Mononuclear cell (primary cell): Measurements from ENCODE around the gene PDE4D. TPM values are rescaled to one million over a fixed set of nuclear protein-coding genes. Genes with fewer than 3 reads are reported as not detected.

Source experiments
- H3K27me3 ChIP-seq: 2 replicates; pipeline ENCODE4 v1.6.0; 2011; ENCODE audit warnings: low read length, control low read depth; ENCODE audit not compliant: insufficient read depth
- H3K4me1 ChIP-seq: 2 replicates; pipeline ENCODE4 v1.5.1; 2011; ENCODE audit warnings: mild to moderate bottlenecking, low read length, control low read depth; ENCODE audit not compliant: insufficient read depth
- H3K4me3 ChIP-seq: 2 replicates; pipeline ENCODE4 v1.5.1; 2011; ENCODE audit warnings: mild to moderate bottlenecking, low read length, moderate library complexity
- H3K9me3 ChIP-seq: 2 replicates; pipeline ENCODE4 v1.5.1; 2011; ENCODE audit warnings: low read depth, mild to moderate bottlenecking, control low read depth, low read length
- total RNA-seq: library from RNA; depleted of rRNA; stranded (reverse); fragments of >200 nt; gene quantifications from one replicate; pipeline ENCODE4 v1.2.3, GENCODE V29; 2012

PDE4D gene
- total RNA-seq, 1 donor = 171 TPM

DNA sequence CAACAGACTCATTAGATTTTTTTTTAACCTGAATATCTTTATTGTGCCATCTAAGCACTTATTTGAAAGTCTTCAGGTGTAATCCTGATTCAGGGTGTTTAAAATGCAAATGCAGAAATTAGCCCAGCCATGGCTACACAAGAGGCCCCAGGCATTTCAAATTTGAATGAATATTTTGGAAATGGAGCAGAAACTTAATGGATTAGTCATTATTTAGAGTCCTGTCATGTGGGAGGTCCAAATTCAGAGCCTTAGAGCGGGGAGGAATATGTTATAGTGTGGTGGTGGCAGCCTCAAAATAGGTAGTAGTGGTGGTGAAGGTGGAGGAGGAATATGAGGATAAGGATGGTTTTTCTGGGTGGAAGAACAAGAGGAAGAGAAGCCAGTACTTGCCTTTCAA, 743.7 kb downstream of the PDE4D start:
- Histone ChIP-seq H3K9me3 (no peaks in the 10 kb centered on the region), H3K4me1 (peaks cover 5% of the 10 kb centered on the region), H3K4me3 (no peak overlapping the region), H3K27me3 (no peaks in the 10 kb centered on the region)

DNA sequence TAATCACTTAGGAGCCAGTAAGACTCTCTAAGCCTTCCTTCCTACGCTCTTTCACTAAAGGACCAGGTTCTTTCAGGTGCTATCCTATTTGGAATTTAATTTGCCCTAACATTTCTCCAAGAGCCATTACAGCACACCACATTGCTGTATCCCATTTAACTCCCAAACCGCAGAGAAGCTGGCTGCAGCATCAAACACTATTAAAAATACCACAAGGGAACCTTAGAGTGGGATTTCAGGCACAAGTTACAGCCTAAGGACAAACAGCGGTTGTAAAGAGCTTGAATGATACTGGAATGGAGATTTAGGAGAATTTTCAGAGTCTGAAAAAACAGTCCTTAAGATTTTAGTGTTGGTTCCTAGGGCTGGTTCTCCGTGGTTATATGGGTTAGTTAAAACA, 744.3 kb downstream of the PDE4D start:
- H3K4me3 ChIP-seq = no peak overlapping the region
- H3K27me3 ChIP-seq = no peaks in the 10 kb centered on the region
- H3K4me1 ChIP-seq = peaks cover 5% of the 10 kb centered on the region
- H3K9me3 ChIP-seq = no peaks in the 10 kb centered on the region

DNA sequence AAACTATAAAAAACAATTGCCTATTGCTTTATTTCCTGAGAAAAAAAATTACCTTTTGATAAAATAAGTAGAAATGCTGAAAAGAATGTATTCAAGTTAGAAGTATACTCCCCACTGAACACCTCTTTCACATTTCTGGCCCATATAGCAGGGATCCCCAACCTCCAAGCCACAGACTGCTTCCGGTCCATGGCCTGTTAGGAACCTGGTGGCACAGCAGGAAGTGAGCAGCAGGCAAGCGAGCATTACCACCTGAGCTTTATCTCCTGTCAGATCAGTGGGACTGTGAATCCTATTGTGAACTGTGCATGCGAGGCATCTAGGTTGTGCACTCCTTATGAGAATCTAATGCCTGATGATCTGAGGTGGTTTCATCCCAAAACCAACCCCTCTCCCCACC, 746.8 kb downstream of the PDE4D start:
- no peaks in the 10 kb centered on the region for H3K9me3 ChIP-seq
- no peak overlapping the region for H3K4me3 ChIP-seq
- no peaks in the 10 kb centered on the region for H3K4me1 ChIP-seq
- no peaks in the 10 kb centered on the region for H3K27me3 ChIP-seq

DNA sequence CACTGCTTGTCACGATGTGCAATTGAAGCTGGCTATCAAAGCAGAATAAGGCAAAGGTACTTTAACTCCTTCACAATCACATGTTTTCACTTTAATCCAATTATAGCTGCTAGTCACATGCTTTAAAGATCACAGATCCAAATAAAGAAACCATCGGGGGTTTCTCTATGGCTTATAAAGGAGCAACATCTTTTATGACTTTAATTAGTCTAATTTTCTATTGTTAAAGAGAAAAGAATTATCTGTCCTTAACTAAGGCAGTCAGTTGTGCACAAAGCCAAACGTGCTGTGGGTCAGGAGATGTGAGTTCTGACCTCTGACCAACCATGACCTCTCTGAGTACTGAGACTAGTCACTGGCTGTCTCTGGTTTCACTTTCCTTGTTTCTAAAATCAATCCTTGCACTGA, 749.6 kb downstream of the PDE4D start:
- no peaks in the 10 kb centered on the region for H3K27me3 ChIP-seq
- no peaks in the 10 kb centered on the region for H3K9me3 ChIP-seq
- no peak overlapping the region for H3K4me3 ChIP-seq
- H3K4me1 ChIP-seq = no peaks in the 10 kb centered on the region

DNA sequence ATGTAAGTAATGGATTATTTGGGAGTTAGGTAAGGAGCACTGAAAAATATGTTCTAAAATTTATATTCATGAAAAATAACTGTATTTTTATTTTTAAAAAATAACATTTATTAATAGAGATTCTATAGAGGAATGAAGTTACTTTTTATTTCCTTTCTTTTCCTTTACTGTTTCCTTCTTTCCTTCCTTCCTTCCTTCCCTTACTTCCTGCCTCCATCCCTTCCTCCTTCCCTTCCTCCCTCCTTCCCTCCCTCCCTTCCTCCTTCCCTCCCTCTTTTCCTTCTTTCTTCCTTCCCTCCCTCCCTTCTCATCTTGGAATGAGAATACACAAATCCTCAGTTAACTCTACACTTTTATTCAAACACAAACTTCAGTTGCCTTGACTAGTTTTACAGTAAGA, 750.6 kb downstream of the PDE4D start:
- Histone ChIP-seq H3K27me3 (no peaks in the 10 kb centered on the region), H3K4me1 (no peaks in the 10 kb centered on the region), H3K4me3 (no peak overlapping the region), H3K9me3 (no peaks in the 10 kb centered on the region)

DNA sequence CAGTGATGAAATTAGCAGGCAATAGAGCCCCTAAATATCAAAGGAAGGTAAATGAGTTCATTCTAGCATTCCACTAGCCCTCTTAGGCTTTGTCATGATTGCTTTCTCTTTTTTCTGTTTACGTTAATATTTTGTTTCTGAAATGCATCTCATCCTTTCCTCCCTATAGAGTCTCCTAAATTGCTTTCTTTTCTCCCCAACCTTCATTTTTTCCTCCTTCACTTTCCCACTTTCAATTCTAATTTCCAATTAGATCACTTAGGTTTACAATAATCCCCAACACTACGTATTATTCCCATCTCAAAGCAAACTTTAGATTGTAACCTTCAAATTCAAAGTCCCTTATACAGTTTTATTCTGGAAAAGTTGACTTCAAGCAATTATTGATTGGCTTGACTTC, 751.4 kb downstream of the PDE4D start:
- no peaks in the 10 kb centered on the region for H3K9me3 ChIP-seq
- H3K4me3 ChIP-seq = no peak overlapping the region
- H3K27me3 ChIP-seq = no peaks in the 10 kb centered on the region
- H3K4me1 ChIP-seq = no peaks in the 10 kb centered on the region

DNA sequence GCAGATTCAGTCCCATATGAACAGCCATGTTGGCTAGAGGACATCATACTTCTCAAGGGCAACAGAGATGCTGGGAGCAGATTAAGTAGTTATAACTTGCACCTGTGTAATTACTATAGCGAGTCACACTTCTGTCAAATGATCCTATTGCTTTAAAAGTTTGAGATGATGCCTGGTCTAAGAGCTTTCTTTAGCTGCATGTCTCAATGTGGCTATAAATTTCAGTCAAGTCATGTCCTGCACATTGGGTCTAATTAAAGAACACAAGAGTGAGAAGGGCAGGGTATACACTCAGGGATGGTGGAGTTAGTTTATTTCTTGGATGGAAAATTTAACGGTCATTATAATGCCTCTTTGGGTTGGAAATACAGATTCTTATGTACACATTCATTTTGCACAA, 753.4 kb downstream of the PDE4D start:
- Histone ChIP-seq H3K4me3 (no peak overlapping the region), H3K9me3 (no peaks in the 10 kb centered on the region), H3K4me1 (no peaks in the 10 kb centered on the region), H3K27me3 (no peaks in the 10 kb centered on the region)

DNA sequence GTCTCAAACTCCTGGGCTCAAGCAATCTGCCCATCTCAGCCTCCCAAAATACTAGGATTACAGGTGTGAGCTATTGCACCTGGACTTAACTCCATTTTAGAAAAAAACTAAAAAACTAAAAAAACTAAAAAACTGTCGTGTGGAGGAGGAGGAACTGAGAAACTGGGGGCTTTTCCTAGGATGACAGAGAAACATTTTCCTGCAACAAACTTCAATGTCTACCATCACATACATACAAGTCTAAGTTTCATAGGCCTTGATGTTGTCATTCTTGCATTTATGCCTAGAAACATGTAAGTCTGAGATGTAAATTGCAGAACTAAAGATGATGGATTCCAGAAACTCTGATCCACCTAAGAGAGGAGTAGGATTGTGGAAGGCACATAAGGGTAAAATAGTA, 753.8 kb downstream of the PDE4D start:
- no peaks in the 10 kb centered on the region for H3K27me3 ChIP-seq
- H3K9me3 ChIP-seq = no peaks in the 10 kb centered on the region

DNA sequence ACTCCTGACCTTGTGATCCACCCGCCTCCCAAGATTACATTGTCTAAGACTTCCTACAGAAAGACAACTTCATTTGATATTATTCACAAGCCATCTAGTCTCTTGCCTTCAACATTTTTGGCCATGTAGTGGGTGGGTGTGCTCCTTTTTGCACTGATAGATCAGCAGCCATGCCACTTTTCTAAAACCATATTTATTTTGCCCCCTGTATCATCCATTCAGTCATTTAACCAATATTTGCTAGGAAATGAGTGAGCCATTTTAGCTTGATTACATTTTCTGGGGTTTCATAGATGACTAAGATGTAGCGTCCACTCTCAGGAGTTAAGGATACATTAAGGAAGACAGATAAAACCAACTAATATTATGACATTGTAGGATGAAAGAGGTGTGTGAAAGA, 755.0 kb downstream of the PDE4D start:
- H3K4me3 ChIP-seq = no peak overlapping the region
- no peaks in the 10 kb centered on the region for H3K9me3 ChIP-seq
- no peaks in the 10 kb centered on the region for H3K4me1 ChIP-seq
- H3K27me3 ChIP-seq = no peaks in the 10 kb centered on the region

More for the DNA sequence above, 753.8 kb downstream of the PDE4D start:
- Histone ChIP-seq H3K4me1 (no peaks in the 10 kb centered on the region), H3K4me3 (no peak overlapping the region)

DNA sequence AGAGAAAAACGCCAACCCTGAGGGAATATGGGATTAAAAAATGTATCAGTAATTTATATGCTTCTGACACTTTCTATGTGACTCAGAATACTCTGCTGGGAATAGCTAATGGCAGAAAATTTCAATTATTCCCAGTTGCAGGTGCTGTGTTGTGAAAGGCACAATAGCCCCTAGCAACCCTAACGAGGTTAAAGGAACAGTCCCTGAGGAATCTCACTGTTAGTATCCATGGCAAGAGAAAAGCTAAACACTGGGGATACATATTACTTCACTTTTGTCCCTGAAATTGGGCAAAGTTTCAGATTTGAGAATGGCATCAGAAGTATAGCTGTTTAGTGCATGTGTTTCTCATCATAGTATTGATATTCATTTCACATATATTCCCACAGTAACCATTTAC, 755.7 kb downstream of the PDE4D start:
- no peak overlapping the region for H3K4me3 ChIP-seq
- no peaks in the 10 kb centered on the region for H3K27me3 ChIP-seq
- H3K4me1 ChIP-seq = no peaks in the 10 kb centered on the region
- no peaks in the 10 kb centered on the region for H3K9me3 ChIP-seq

DNA sequence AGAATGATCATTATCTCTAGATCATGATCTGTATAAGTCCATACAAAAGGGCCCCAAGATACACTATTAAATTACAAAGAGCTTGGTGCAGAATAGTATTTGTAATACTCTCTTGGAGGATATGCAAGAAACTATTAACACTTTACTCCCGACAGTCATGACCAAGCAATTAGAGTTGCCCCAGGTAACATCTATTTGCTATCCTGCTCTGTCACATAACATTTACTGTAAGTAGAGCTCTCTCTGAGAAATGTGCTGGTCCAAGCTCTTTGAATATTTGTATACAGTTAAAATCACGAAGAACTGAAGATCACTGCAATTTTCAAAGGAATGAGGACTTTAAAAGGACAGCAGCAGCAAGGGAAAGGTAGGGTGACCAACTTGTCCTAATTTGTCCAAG, 757.0 kb downstream of the PDE4D start:
- Histone ChIP-seq H3K27me3 (no peaks in the 10 kb centered on the region), H3K4me1 (no peaks in the 10 kb centered on the region), H3K4me3 (no peak overlapping the region), H3K9me3 (no peaks in the 10 kb centered on the region)

DNA sequence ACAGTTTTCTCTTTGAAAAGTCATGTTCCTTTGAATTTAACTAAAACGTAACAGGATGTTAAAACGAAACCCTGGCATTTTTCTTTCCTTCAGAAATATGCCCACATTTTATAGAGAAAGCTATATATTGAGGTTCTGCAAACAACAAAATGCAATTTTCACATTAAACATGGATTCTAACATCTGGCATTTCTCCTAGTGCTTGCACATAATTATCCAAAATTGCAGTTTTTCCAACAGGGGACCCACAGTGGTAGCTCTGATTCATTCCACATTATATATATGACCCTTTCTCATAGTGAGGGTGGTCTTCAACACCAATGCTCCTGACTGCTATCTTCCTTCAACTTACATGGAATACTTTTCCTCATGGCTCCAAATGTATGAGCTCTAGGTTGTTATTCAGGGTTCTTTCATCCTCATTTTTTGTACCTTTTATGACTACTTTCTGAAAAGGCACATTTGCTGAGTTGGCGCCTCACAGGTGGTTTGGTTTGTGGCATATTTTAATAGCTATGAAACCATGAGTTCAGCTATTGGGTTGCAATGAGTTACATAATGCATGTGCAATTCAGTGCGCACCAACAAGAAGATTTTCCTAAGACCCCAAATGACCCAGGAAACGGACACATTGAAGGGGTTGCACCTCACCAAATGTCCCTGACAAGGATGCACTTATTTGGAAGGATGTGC, 758.9 kb downstream of the PDE4D start:
- no peaks in the 10 kb centered on the region for H3K9me3 ChIP-seq
- H3K4me3 ChIP-seq = no peak overlapping the region
- no peaks in the 10 kb centered on the region for H3K27me3 ChIP-seq

DNA sequence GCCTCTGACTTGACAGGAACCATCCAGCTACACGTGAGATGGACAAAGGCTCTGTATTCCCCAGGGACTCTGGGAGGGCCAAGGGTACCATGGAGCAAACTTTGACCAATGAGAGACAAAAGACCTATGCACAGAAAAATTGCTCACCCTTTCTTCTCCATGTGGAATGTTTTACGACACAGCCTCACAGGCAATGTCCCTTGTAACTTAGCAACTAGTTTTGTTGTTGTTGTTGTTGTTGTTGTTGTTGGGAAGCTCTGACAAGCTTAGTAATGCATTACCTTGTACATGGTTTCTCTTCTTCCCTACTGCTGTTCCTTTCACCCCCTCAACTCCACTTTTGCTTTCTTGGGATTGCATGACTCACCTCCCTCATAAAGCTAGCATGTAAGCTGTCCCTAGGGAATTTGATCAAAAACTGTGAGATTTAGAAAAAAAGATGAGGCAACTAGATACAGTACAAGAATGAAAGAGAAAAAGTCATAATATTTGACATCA, 759.7 kb downstream of the PDE4D start:
- no peak overlapping the region for H3K4me3 ChIP-seq
- H3K4me1 ChIP-seq = no peaks in the 10 kb centered on the region
- H3K27me3 ChIP-seq = no peaks in the 10 kb centered on the region
- no peaks in the 10 kb centered on the region for H3K9me3 ChIP-seq

More for the DNA sequence above, 758.9 kb downstream of the PDE4D start:
- H3K4me1 ChIP-seq = no peaks in the 10 kb centered on the region

DNA sequence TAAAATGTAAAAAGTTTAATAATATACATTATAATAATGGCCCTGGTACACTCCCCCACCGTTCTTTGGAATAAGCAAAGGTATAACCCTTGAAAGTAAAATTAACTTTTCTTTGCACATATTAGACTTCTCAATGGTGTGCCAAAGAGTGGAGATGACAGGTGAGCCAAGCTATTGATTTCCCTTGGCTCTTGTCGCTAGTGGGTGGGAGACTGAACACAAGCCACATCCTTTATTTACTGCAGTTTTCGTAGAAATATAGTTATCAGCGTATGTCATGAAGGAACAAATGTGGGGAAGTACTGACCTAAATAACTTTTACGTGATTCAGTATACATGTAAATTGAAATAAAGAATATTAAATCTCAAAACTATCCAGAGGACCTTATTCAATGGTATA, 761.4 kb downstream of the PDE4D start:
- Histone ChIP-seq H3K9me3 (no peaks in the 10 kb centered on the region), H3K4me3 (no peak overlapping the region), H3K4me1 (peaks cover 7% of the 10 kb centered on the region), H3K27me3 (no peaks in the 10 kb centered on the region)

DNA sequence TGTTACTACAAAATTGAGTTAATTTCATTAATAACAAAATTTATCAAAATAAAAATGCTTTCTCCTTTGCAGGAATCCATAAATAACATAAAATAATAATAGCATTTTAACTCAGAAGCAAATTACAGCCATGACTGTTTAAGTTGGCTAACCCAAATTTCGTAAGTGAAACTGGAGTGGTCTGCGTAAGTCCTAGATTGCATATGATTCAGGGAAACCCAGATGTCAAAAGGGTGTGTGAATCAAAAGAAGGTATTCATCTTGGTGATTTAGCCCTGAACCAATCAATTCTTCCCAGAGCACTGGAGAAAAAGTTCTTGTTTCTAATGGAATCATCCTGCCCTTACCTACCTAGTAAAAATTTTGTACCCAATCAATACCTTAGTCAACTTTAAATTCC, 763.1 kb downstream of the PDE4D start:
- H3K4me1 ChIP-seq = peaks cover 20% of the 10 kb centered on the region
- H3K4me3 ChIP-seq = no peak overlapping the region
- no peaks in the 10 kb centered on the region for H3K27me3 ChIP-seq
- no peaks in the 10 kb centered on the region for H3K9me3 ChIP-seq

DNA sequence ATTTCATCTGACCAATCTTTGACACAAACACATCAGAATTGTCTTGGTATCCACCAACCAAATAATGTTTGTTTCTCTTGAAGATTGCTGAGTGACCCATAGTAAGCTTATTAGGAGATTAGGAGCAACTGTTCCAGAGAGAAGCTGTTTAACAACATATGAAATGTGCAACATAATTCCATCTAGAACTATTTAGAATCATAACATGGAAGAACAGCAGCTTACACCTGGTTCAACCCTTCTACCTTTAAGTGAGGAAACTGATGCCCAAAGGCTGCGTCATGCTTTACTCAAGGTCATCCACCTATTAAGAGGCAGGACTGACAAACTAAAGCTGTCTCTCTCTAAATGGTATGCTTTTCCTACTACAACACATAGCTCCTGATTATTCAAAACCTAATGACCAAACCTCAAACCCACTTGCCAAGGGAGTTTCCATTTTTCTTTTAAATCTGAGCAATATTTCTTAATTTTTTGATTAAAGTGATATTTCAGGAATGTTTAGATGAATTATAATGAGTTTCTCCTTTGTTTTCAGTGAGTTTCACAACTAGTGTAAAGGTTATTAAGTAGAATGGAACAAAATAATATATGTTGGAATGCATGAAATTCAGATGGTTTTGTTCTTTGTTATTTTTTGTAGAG, 764.8 kb downstream of the PDE4D start:
- Histone ChIP-seq H3K4me1 (peaks cover 30% of the 10 kb centered on the region), H3K4me3 (no peak overlapping the region)

More for the DNA sequence above, 764.8 kb downstream of the PDE4D start:
- no peaks in the 10 kb centered on the region for H3K27me3 ChIP-seq
- H3K9me3 ChIP-seq = no peaks in the 10 kb centered on the region
